K562 (cell line): ENCODE measurements around the gene PAF1. TPM values are rescaled to one million over a fixed set of nuclear protein-coding genes. Genes with fewer than 3 reads are reported as not detected.
A peak's percentile ranks its signal among the peaks of the same experiment; 100 is the strongest.

ENCODE experiments used
- ARNT ChIP-seq, 2 experiments: fragments of 450-650 bp; IDR thresholded peaks; 2 replicates each; pipeline ENCODE4 v1.6.1; 2016; ENCODE audit warnings: mild to moderate bottlenecking in 1 of 2
- CBX3 ChIP-seq, 2 experiments: IDR thresholded peaks; 1 replicate in 1 of 2; 2 replicates in 1 of 2; pipeline ENCODE4 v1.6.1; 2012; ENCODE audit warnings: inconsistent platforms in 2 of 2, low read length in 2 of 2, borderline replicate concordance in 1 of 2, control low read depth in 1 of 2
- CBX8 ChIP-seq: fragments of 200-600 bp; sonication (generic); IDR thresholded peaks from 2 replicates; pipeline ENCODE4 v1.6.1; 2012; ENCODE audit warnings: borderline replicate concordance, mixed run types, low read depth, mild to moderate bottlenecking, moderate library complexity, mixed read lengths, low read length, control low read depth, inconsistent platforms; ENCODE audit not compliant: poor library complexity, severe bottlenecking; ENCODE audit errors: extremely low read depth
- ETV5 ChIP-seq: sonication (generic); formaldehyde crosslinking; IDR thresholded peaks from 2 replicates; pipeline ENCODE4 v1.4.0; 2020; ENCODE audit warnings: low read depth, mild to moderate bottlenecking, missing genetic modification reagents
- KAT7 ChIP-seq: sonication (generic); formaldehyde crosslinking; IDR thresholded peaks from 2 replicates; pipeline ENCODE4 v1.8.0; 2022; ENCODE audit warnings: missing genetic modification reagents, mild to moderate bottlenecking, borderline replicate concordance
- MAZ ChIP-seq, 2 experiments: fragments of 450-650 bp in 1 of 2; sonication (generic) in 1 of 2; formaldehyde crosslinking; IDR thresholded peaks in 1 of 2; conservative IDR thresholded peaks in 1 of 2; 2 replicates each; pipeline versions ENCODE4 v1.4.0 to v1.5.0; 2020; ENCODE audit warnings: mild to moderate bottlenecking in 1 of 2, missing genetic modification reagents in 1 of 2
- RBM14 ChIP-seq: fragments of 200-400 bp; formaldehyde crosslinking; IDR thresholded peaks from 2 replicates; pipeline ENCODE4 v1.6.1; 2018; ENCODE audit warnings: low read depth, mild to moderate bottlenecking, low read length, moderate library complexity, borderline replicate concordance; ENCODE audit not compliant: insufficient read depth
- SAFB2 ChIP-seq: fragments of 200-400 bp; formaldehyde crosslinking; IDR thresholded peaks from 2 replicates; pipeline ENCODE4 v1.6.1; 2018; ENCODE audit warnings: borderline replicate concordance, low read length, low read depth, moderate library complexity; ENCODE audit not compliant: severe bottlenecking
- SMARCB1 ChIP-seq: IDR thresholded peaks from 2 replicates; pipeline ENCODE4 v1.6.1; 2011; ENCODE audit warnings: improper control_type of control experiment, low read depth; ENCODE audit not compliant: insufficient read length
- TAF7 ChIP-seq: fragments of 450-650 bp; IDR thresholded peaks from 2 replicates; pipeline ENCODE4 v1.6.1; 2016; ENCODE audit warnings: missing genetic modification characterization, missing compliant biosample characterization
- TEAD4 ChIP-seq, 2 experiments: sonication (generic) in 1 of 2; formaldehyde crosslinking in 1 of 2; IDR thresholded peaks; 2 replicates each; pipeline versions ENCODE4 v1.6.1 to v1.8.0; 2012 to 2022; ENCODE audit warnings: borderline replicate concordance in 1 of 2, inconsistent platforms in 1 of 2, low read length in 1 of 2, mild to moderate bottlenecking in 1 of 2, missing genetic modification reagents in 1 of 2
- ZNF134 ChIP-seq: fragments of 250-450 bp; sonication (Bioruptor Pico); conservative IDR thresholded peaks from 2 replicates; pipeline ENCODE4 v1.4.0; 2020
- ZNF263 ChIP-seq: sonication (generic); formaldehyde crosslinking; IDR thresholded peaks from 2 replicates; pipeline ENCODE4 v1.8.0; 2022; ENCODE audit warnings: mild to moderate bottlenecking, missing genetic modification reagents, borderline replicate concordance
- ZNF695 ChIP-seq: fragments of 450-650 bp; formaldehyde crosslinking; IDR thresholded peaks from 2 replicates; pipeline ENCODE4 v1.4.0; 2020; ENCODE audit warnings: mild to moderate bottlenecking, moderate library complexity
- polyA plus RNA-seq, 8 experiments: library from polyadenylated mRNA; depleted of rRNA in 4 of 8; stranded (reverse) in 5 of 8; unstranded in 3 of 8; fragments of >200 nt; fragmentation: Nextera tagmentation in 2 of 8; fragmentation: Illumina TruSeq in 1 of 8; extraction: Ambion mirVana in 2 of 8; extraction: Trizol in 1 of 8; gene quantifications; 2 replicates each; pipeline versions ENCODE4 v1.2.1 to v1.2.3, GENCODE V29; 2011 to 2014; ENCODE audit warnings: inconsistent platforms in 1 of 8, missing spikeins in 1 of 8
- total RNA-seq, 7 experiments: library from RNA; depleted of rRNA in 6 of 7; stranded (reverse); fragments of >200 nt in 6 of 7; fragmentation: Illumina TruSeq in 2 of 7; extraction: Trizol in 2 of 7; gene quantifications; 2 replicates each; pipeline versions ENCODE4 v1.2.1 to v1.2.3, GENCODE V29; 2011 to 2021; ENCODE audit warnings: low replicate concordance in 1 of 7
- TF ChIP-seq, protein P1 (sequence below): fragments of 150-350 bp; IDR thresholded peaks from 2 replicates; pipeline ENCODE4 v1.6.1; 2014; ENCODE audit warnings: low read depth, mild to moderate bottlenecking, low read length, borderline replicate concordance
- TF ChIP-seq, protein P2 (sequence below): sonication (generic); formaldehyde crosslinking; IDR thresholded peaks from 2 replicates; pipeline ENCODE4 v1.8.0; 2022; ENCODE audit warnings: mild to moderate bottlenecking, missing genetic modification reagents
- TF ChIP-seq, protein P3 (sequence below): sonication (generic); formaldehyde crosslinking; IDR thresholded peaks from 2 replicates; pipeline ENCODE4 v1.8.0; 2022; ENCODE audit warnings: mild to moderate bottlenecking, missing genetic modification reagents, borderline replicate concordance

Gene PAF1
- total and polyA plus RNA-seq, 9 of the 15 experiments (the other 6 are each of a cell fraction or from before 2014, with no cell fraction given): 1.5 to 45.0 (median 33.8) TPM

DNA sequence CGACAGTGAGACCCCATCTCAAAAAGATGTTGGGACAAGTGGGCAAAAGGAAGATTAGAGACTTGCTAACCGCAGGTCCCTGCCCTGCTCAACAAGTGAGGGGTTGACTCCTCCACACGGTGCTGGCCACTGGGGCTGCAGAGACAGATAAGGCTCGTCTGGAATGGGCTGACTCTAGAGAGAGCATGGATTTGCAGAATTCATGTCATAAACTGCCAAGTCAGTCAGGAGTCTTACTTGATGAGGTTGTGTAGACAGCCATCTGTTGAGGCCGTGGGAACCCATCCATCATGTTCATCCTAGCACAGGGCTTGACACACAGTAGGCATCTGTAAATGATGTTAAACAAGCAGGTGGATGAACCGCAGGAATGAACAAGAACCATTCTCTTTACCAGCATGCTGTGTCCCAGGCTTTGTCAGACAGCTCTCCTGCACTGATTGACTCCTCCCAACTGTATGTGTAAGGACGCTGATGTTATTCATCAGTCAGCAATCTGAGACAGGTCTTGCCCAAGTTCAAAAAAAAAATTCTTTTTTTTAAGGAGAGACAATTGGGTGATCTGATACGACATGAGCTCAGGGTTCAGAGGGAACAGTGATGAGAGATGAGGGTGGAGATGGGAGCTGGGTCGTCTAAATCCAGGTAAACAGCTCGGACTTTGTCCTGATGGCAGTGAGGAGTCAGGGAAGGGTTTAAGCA is 8.8 kb downstream of the PAF1 start (continued):
- TF ChIP-seq, protein P1, sequence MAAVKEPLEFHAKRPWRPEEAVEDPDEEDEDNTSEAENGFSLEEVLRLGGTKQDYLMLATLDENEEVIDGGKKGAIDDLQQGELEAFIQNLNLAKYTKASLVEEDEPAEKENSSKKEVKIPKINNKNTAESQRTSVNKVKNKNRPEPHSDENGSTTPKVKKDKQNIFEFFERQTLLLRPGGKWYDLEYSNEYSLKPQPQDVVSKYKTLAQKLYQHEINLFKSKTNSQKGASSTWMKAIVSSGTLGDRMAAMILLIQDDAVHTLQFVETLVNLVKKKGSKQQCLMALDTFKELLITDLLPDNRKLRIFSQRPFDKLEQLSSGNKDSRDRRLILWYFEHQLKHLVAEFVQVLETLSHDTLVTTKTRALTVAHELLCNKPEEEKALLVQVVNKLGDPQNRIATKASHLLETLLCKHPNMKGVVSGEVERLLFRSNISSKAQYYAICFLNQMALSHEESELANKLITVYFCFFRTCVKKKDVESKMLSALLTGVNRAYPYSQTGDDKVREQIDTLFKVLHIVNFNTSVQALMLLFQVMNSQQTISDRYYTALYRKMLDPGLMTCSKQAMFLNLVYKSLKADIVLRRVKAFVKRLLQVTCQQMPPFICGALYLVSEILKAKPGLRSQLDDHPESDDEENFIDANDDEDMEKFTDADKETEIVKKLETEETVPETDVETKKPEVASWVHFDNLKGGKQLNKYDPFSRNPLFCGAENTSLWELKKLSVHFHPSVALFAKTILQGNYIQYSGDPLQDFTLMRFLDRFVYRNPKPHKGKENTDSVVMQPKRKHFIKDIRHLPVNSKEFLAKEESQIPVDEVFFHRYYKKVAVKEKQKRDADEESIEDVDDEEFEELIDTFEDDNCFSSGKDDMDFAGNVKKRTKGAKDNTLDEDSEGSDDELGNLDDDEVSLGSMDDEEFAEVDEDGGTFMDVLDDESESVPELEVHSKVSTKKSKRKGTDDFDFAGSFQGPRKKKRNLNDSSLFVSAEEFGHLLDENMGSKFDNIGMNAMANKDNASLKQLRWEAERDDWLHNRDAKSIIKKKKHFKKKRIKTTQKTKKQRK: no peak
- no peak for TF ChIP-seq SMARCB1
- no peak for TF ChIP-seq SAFB2
- no peak for TF ChIP-seq CBX8
- TF ChIP-seq, protein P2, sequence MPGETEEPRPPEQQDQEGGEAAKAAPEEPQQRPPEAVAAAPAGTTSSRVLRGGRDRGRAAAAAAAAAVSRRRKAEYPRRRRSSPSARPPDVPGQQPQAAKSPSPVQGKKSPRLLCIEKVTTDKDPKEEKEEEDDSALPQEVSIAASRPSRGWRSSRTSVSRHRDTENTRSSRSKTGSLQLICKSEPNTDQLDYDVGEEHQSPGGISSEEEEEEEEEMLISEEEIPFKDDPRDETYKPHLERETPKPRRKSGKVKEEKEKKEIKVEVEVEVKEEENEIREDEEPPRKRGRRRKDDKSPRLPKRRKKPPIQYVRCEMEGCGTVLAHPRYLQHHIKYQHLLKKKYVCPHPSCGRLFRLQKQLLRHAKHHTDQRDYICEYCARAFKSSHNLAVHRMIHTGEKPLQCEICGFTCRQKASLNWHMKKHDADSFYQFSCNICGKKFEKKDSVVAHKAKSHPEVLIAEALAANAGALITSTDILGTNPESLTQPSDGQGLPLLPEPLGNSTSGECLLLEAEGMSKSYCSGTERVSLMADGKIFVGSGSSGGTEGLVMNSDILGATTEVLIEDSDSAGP (CRISPR knock-in tag): no peak
- TF ChIP-seq ARNT (IDR thresholded peaks at IDR 0.05): peak in 1 of 2 experiments; percentile 85; a peak in 2 of 4 replicates
- peak; percentile 60 for TF ChIP-seq ZNF134 (CRISPR knock-in tag)
- 0 out of 2 replicates have a peak, but pooled peaks have one; percentile 17 for TF ChIP-seq ETV5 (CRISPR knock-in tag)
- peak; percentile 94 for TF ChIP-seq TEAD4 (IDR thresholded peaks at IDR 0.05; ENCODE audit: low read length)
- no peak for TF ChIP-seq TEAD4 (CRISPR knock-in tag; IDR thresholded peaks at IDR 0.05; ENCODE audit: borderline replicate concordance)
- peak; percentile 62 to 66; a peak in 3 of 4 replicates for TF ChIP-seq MAZ (CRISPR knock-in tag; conservative IDR thresholded peaks at IDR 0.05 in 1 of 2, IDR thresholded peaks at IDR 0.05 in 1 of 2)
- TF ChIP-seq RBM14: no peak
- TF ChIP-seq TAF7 (tag): no peak
- no peak for TF ChIP-seq ZNF695
- TF ChIP-seq ZNF263 (CRISPR knock-in tag): peak; percentile 36; the same call in 1 of the 2 replicates
- TF ChIP-seq CBX3 (IDR thresholded peaks at IDR 0.05; ENCODE audit: borderline replicate concordance in 1 of 2, low read length in 2 of 2): no peak
- no peak for TF ChIP-seq KAT7 (CRISPR knock-in tag)
- TF ChIP-seq, protein P3, sequence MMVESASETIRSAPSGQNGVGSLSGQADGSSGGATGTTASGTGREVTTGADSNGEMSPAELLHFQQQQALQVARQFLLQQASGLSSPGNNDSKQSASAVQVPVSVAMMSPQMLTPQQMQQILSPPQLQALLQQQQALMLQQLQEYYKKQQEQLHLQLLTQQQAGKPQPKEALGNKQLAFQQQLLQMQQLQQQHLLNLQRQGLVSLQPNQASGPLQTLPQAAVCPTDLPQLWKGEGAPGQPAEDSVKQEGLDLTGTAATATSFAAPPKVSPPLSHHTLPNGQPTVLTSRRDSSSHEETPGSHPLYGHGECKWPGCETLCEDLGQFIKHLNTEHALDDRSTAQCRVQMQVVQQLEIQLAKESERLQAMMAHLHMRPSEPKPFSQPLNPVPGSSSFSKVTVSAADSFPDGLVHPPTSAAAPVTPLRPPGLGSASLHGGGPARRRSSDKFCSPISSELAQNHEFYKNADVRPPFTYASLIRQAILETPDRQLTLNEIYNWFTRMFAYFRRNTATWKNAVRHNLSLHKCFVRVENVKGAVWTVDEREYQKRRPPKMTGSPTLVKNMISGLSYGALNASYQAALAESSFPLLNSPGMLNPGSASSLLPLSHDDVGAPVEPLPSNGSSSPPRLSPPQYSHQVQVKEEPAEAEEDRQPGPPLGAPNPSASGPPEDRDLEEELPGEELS (CRISPR knock-in tag): no peak
